Stimulated activated CD4-positive, alpha-beta T cell treated with anti-CD3 and anti-CD28 coated beads, Interleukin-2, amount 100 ng/mL, for 24 hours (primary cell): ENCODE data around the gene GRAMD2A.

Experiments used
- DNase-seq, 2 donors: peaks; one replicate each; pipeline ENCODE4 v3.0.0-alpha.2; 2020

The GRAMD2A gene

GRCh38 chr15:72163719-72164118 lies 33.9 kb downstream of the GRAMD2A start:
- no peak for DNase-seq

- DNase-seq, result no peak
Observed at GRCh38 chr15:72162569-72162968, 35.0 kb downstream of the GRAMD2A start.

- DNase-seq, result no peak
Observed at GRCh38 chr15:72161361-72162132, 36.0 kb downstream of the GRAMD2A start.

- no peak for DNase-seq
Observed at GRCh38 chr15:72160696-72161245, 36.8 kb downstream of the GRAMD2A start.

- DNase-seq, result no peak
Observed at GRCh38 chr15:72156928-72157327, 40.7 kb downstream of the GRAMD2A start.

- peak; percentile 86 to 87 for DNase-seq
Observed at GRCh38 chr15:72155635-72156616, 41.7 kb downstream of the GRAMD2A start.

- no peak for DNase-seq
Observed at GRCh38 chr15:72155003-72155621, 42.5 kb downstream of the GRAMD2A start.

- no peak for DNase-seq
Observed at GRCh38 chr15:72154316-72154715, 43.3 kb downstream of the GRAMD2A start.

GRCh38 chr15:72153269-72154000 lies 44.2 kb downstream of the GRAMD2A start:
- DNase-seq, result no peak

- DNase-seq, result no peak
Observed at GRCh38 chr15:72147418-72147817, 50.2 kb downstream of the GRAMD2A start.

- no peak for DNase-seq
Observed at GRCh38 chr15:72146934-72147333, 50.7 kb downstream of the GRAMD2A start.

- DNase-seq, result no peak
Observed at GRCh38 chr15:72146221-72146620, 51.4 kb downstream of the GRAMD2A start.

GRCh38 chr15:72141171-72142084 lies 56.2 kb downstream of the GRAMD2A start:
- DNase-seq, result no peak

- no peak for DNase-seq
Observed at GRCh38 chr15:72140088-72140487, 57.5 kb downstream of the GRAMD2A start.

GRCh38 chr15:72139667-72140066 lies 57.9 kb downstream of the GRAMD2A start:
- no peak for DNase-seq

- DNase-seq, result no peak
Observed at GRCh38 chr15:72136170-72137051, 61.2 kb downstream of the GRAMD2A start.

GRCh38 chr15:72135719-72136118 lies 61.9 kb downstream of the GRAMD2A start:
- no peak for DNase-seq

- DNase-seq, result no peak
Observed at GRCh38 chr15:72133211-72133610, 64.4 kb downstream of the GRAMD2A start.

GRCh38 chr15:72131922-72132321 lies 65.7 kb downstream of the GRAMD2A start:
- no peak for DNase-seq

- DNase-seq, result no peak
Observed at GRCh38 chr15:72130272-72130671, 67.3 kb downstream of the GRAMD2A start.
